HepG2 (cell line): ENCODE data around the gene DPP6. TPM values are rescaled to one million over a fixed set of nuclear protein-coding genes. Genes with fewer than 3 reads are reported as not detected.

Experiments used
- ATAC-seq: fragments of 200-7000 bp; cut with Tn5 transposase; 3 replicates; pipeline ENCODE4 v1.9.1; 2020; ENCODE audit warnings: mild to moderate bottlenecking, moderate library complexity
- BruUV-seq: library from RNA; stranded (reverse); fragments of 400-500 nt; replicated peaks from 2 replicates; lab custom pipeline; 2021; lab: Mats Ljungman, UMichigan
- CTCF ChIA-PET: fragments of 300-600 bp; formaldehyde crosslinking; extraction: SDS; loops from one replicate; lab custom pipeline; 2021; ENCODE audit warnings: low total read pairs, inconsistent platforms, low intra/inter-chr PET ratio; lab: Yijun Ruan, JAX
- POLR2A ChIA-PET: fragments of 350-600 bp; sonication (Branson Sonifier 250); formaldehyde crosslinking; loops from one replicate; lab custom pipeline; 2020; ENCODE audit warnings: antibody characterized with exemption, inconsistent platforms; lab: Yijun Ruan, JAX
- DNase-seq: peaks from one replicate; pipeline ENCODE4 v3.0.0-alpha.2; 2015; ENCODE audit warnings: low spot score
- FAIRE-seq: peaks from 3 replicates; lab custom pipeline; 2011; peaks lifted over from hg19 to GRCh38; lab: Jason Lieb, UNC
- H2AFZ ChIP-seq: one replicate; pipeline ENCODE4 v1.6.1; 2011; ENCODE audit warnings: low read length, inconsistent platforms
- H3K27ac ChIP-seq: fragments of 300-600 bp; 3 replicates; pipeline ENCODE4 v1.8.0; 2011; ENCODE audit warnings: mixed run types, mild to moderate bottlenecking, mixed read lengths, low read length, inconsistent platforms; ENCODE audit not compliant: insufficient read depth; ENCODE audit errors: extremely low read length
- H3K27me3 ChIP-seq, 2 experiments: fragments of 200-600 bp in 1 of 2; 2 replicates in 1 of 2; 3 replicates in 1 of 2; pipeline versions ENCODE4 v1.6.0 to v1.8.0; 2011; ENCODE audit warnings: low read length in 2 of 2, mild to moderate bottlenecking in 2 of 2, moderate library complexity in 2 of 2, inconsistent platforms in 1 of 2; ENCODE audit not compliant: insufficient read depth in 2 of 2, control insufficient read depth in 1 of 2
- H3K36me3 ChIP-seq, 2 experiments: fragments of 200-600 bp in 1 of 2; replicated peaks in 1 of 2; 2 replicates in 1 of 2; 3 replicates in 1 of 2; pipeline versions ENCODE4 v1.5.1 to v1.8.0; 2011; ENCODE audit warnings: low read length in 2 of 2, inconsistent platforms in 1 of 2; ENCODE audit not compliant: insufficient read depth in 2 of 2, control insufficient read depth in 1 of 2
- H3K4me1 ChIP-seq: 2 replicates; pipeline ENCODE4 v1.5.1; 2012; ENCODE audit warnings: low read length, inconsistent platforms; ENCODE audit not compliant: insufficient read depth
- H3K4me2 ChIP-seq: 2 replicates; pipeline ENCODE4 v1.6.0; 2011; ENCODE audit warnings: low read depth, low read length, inconsistent platforms
- H3K4me3 ChIP-seq, 3 experiments: fragments of 200-600 bp in 1 of 3; sonication (generic), shearing (Covaris generic) in 1 of 3; replicated peaks in 1 of 3; 2 replicates each; pipeline ENCODE4 v1.5.1; 2011 to 2016; ENCODE audit warnings: low read length in 3 of 3, inconsistent platforms in 2 of 3, low read depth in 2 of 3, mild to moderate bottlenecking in 2 of 3, control low read depth in 1 of 3, mixed read lengths in 1 of 3; ENCODE audit not compliant: insufficient read depth in 1 of 3
- H3K79me2 ChIP-seq: one replicate; pipeline ENCODE4 v1.6.1; 2011; ENCODE audit warnings: low read length, inconsistent platforms; ENCODE audit not compliant: insufficient read depth
- H3K9ac ChIP-seq: 2 replicates; pipeline ENCODE4 v1.6.0; 2011; ENCODE audit warnings: mild to moderate bottlenecking, low read depth, low read length, inconsistent platforms; ENCODE audit not compliant: insufficient read depth
- H3K9me3 ChIP-seq: 2 replicates; pipeline ENCODE4 v1.5.1; 2012; ENCODE audit warnings: mild to moderate bottlenecking, low read length
- H4K20me1 ChIP-seq: 2 replicates; pipeline ENCODE4 v1.6.0; 2011; ENCODE audit warnings: inconsistent platforms, mild to moderate bottlenecking, low read length, moderate library complexity; ENCODE audit not compliant: insufficient read depth
- ARID5B ChIP-seq: IDR thresholded peaks from 2 replicates; pipeline ENCODE4 v1.4.0; 2020; ENCODE audit warnings: mild to moderate bottlenecking, missing genetic modification reagents
- DDIT3 ChIP-seq: sonication (generic); formaldehyde crosslinking; IDR thresholded peaks from 2 replicates; pipeline ENCODE4 v1.4.0; 2020; ENCODE audit warnings: mild to moderate bottlenecking, missing genetic modification reagents
- NAIF1 ChIP-seq: sonication (generic); formaldehyde crosslinking; IDR thresholded peaks from 2 replicates; pipeline ENCODE4 v1.5.0; 2020; ENCODE audit warnings: mild to moderate bottlenecking, missing genetic modification reagents, borderline replicate concordance
- RORA ChIP-seq: sonication (generic); formaldehyde crosslinking; IDR thresholded peaks from 2 replicates; pipeline ENCODE4 v1.5.0; 2020; ENCODE audit warnings: mild to moderate bottlenecking, missing genetic modification reagents, moderate library complexity
- SIN3A ChIP-seq: IDR thresholded peaks from 2 replicates; pipeline ENCODE4 v1.6.1; 2011; ENCODE audit warnings: low read depth, mild to moderate bottlenecking, control low read depth, low read length, borderline replicate concordance
- ZBTB7B ChIP-seq: sonication (generic); formaldehyde crosslinking; IDR thresholded peaks from 2 replicates; pipeline ENCODE4 v1.4.0; 2020; ENCODE audit warnings: missing genetic modification reagents
- ZFP82 ChIP-seq: sonication (generic); formaldehyde crosslinking; IDR thresholded peaks from 2 replicates; pipeline ENCODE4 v1.5.1; 2020; ENCODE audit warnings: mild to moderate bottlenecking, missing genetic modification reagents, borderline replicate concordance
- ZFX ChIP-seq: sonication (generic); formaldehyde crosslinking; IDR thresholded peaks from 2 replicates; pipeline ENCODE4 v1.4.0; 2020; ENCODE audit warnings: mild to moderate bottlenecking, low read depth, missing genetic modification reagents, moderate library complexity
- ZNF10 ChIP-seq: sonication (generic); formaldehyde crosslinking; IDR thresholded peaks from 2 replicates; pipeline ENCODE4 v1.4.0; 2020; ENCODE audit warnings: mild to moderate bottlenecking, low read depth, missing genetic modification reagents, borderline replicate concordance
- ZNF562 ChIP-seq: sonication (generic); formaldehyde crosslinking; IDR thresholded peaks from 2 replicates; pipeline ENCODE4 v1.8.0; 2022; ENCODE audit warnings: missing genetic modification reagents, borderline replicate concordance
- ZNF703 ChIP-seq: sonication (generic); formaldehyde crosslinking; IDR thresholded peaks from 2 replicates; pipeline ENCODE4 v1.5.1; 2020; ENCODE audit warnings: missing genetic modification reagents, mild to moderate bottlenecking, moderate library complexity, borderline replicate concordance
- ZNF713 ChIP-seq: sonication (generic); formaldehyde crosslinking; IDR thresholded peaks from 2 replicates; pipeline ENCODE4 v1.4.0; 2020; ENCODE audit warnings: mild to moderate bottlenecking, missing genetic modification reagents
- WGBS: methylation state at CpG from one replicate; pipeline ENCODE4 v1.1.6; 2017; ENCODE audit warnings: low lambda C conversion rate; 5-methylcytosine and 5-hydroxymethylcytosine counted together
- in situ Hi-C: cut with HindIII; loops from 2 replicates; pipeline ENCODE4 v1.10.0; 2017; ENCODE audit warnings: low pct_unique_long_range_greater_than_20kb; ENCODE audit not compliant: extremely low pct_ligation_motif_present
- intact Hi-C: fragments of 100-400 bp; cut with micrococcal nuclease; formaldehyde crosslinking; loops from one replicate; pipeline ENCODE4 v1.10.0; 2022; ENCODE audit not compliant: unreplicated experiment
- polyA plus RNA-seq, 8 experiments: library from polyadenylated mRNA; depleted of rRNA in 3 of 8; stranded (reverse) in 7 of 8; unstranded in 1 of 8; fragments of >200 nt; fragmentation: Illumina TruSeq in 4 of 8; extraction: Trizol in 4 of 8; gene quantifications; 2 replicates each; pipeline versions ENCODE4 v1.2.1 to v1.2.3, GENCODE V29; 2011 to 2016; ENCODE audit warnings: low read depth in 4 of 8, missing spikeins in 1 of 8, mixed read lengths in 1 of 8; ENCODE audit not compliant: insufficient read depth in 1 of 8
- total RNA-seq, 5 experiments: library from RNA; depleted of rRNA; stranded (reverse); fragments of >200 nt; fragmentation: Illumina TruSeq; extraction: Trizol; gene quantifications; 2 replicates each; pipeline ENCODE4 v1.2.3, GENCODE V29; 2016; ENCODE audit warnings: low read depth in 1 of 5

DPP6 gene
- total and polyA plus RNA-seq, 2 of the 13 experiments (the other 11 are each of a cell fraction or from before 2014, with no cell fraction given): not detected

GRCh38 chr7:154441811-154442210 is 389.6 kb downstream of the DPP6 start:
- 31% methylated on average over 6 of the region's 6 CpGs for WGBS

GRCh38 chr7:154442939-154443338 is 390.7 kb downstream of the DPP6 start:
- ChIA-PET CTCF (no interaction called here), POLR2A (no interaction called here)
- no TSS peak for BruUV-seq
- in situ Hi-C loops (no loop called here), intact Hi-C loops (no loop called here)
- WGBS: 5% methylated on average over 2 of the region's 2 CpGs
- TF ChIP-seq ZNF10 (no peak), ZNF713 (CRISPR knock-in tag) (no peak), NAIF1 (no peak), ZNF562 (no peak), ARID5B (no peak), ZFX (no peak)
- Histone ChIP-seq H3K36me3 (no peaks in the 10 kb centered on the region), H2AFZ (no peak overlapping the region), H3K27ac (no peak overlapping the region), H3K27me3 (0 out of 5 replicates have a peak, but pooled peaks cover 0 to 2% of the 10 kb centered on the region in 2 experiments), H3K4me3 (no peak overlapping the region), H3K9ac (no peak overlapping the region), H3K4me2 (no peak overlapping the region), H3K4me1 (no peaks in the 10 kb centered on the region), H3K79me2 (no peaks in the 10 kb centered on the region), H3K9me3 (peaks cover 16% of the 10 kb centered on the region), H4K20me1 (no peaks in the 10 kb centered on the region)
- ATAC-seq (no peak), DNase-seq (no peak), FAIRE-seq (no peak)

More at GRCh38 chr7:154441811-154442210, 389.6 kb downstream of the DPP6 start:
- no TSS peak for BruUV-seq
- Histone ChIP-seq H4K20me1 (no peaks in the 10 kb centered on the region), H3K27me3 (0 out of 5 replicates have a peak, but pooled peaks cover 0 to 2% of the 10 kb centered on the region in 2 experiments), H3K9ac (no peak overlapping the region), H3K4me1 (no peaks in the 10 kb centered on the region), H3K9me3 (peaks cover 15% of the 10 kb centered on the region), H3K36me3 (no peaks in the 10 kb centered on the region), H3K4me3 (no peak overlapping the region), H3K27ac (no peak overlapping the region), H3K79me2 (no peaks in the 10 kb centered on the region), H3K4me2 (no peak overlapping the region), H2AFZ (no peak overlapping the region)
- in situ Hi-C loops (no loop called here), intact Hi-C loops (no loop called here)
- ChIA-PET POLR2A (no interaction called here), CTCF (no interaction called here)
- no peak for DNase-seq
- FAIRE-seq: no peak
- TF ChIP-seq ZFP82 (CRISPR knock-in tag): no peak
- TF ChIP-seq RORA (CRISPR knock-in tag): no peak
- no peak for TF ChIP-seq SIN3A
- no peak for TF ChIP-seq ZNF703 (CRISPR knock-in tag)
- TF ChIP-seq ZBTB7B (CRISPR knock-in tag): no peak
- no peak for TF ChIP-seq DDIT3 (CRISPR knock-in tag)
- ATAC-seq: no peak
